SKM-1 treated with dmso at 0.1 percent for 144 hours (cell line): ENCODE measurements around the gene NUDT1.
A peak's percentile ranks its signal among the peaks of the same experiment; 100 is the strongest.

Experiments
- DNase-seq: peaks from one replicate; lab custom pipeline; 2025; ENCODE audit not compliant: unreplicated experiment; lab: John Stamatoyannopoulos, UW

The NUDT1 gene

GRCh38 chr7:2241580-2242540, at the start of gene NUDT1, which contains the start of gene MRM2:
Gene NUDT1 (plus strand): TSS chr7:2242226. CDS start chr7:2244575, 2,349 bp downstream.
Gene MRM2 (minus strand): TSS chr7:2242205. CDS start chr7:2242169, 36 bp downstream.
- peak; percentile 58 for DNase-seq

GRCh38 chr7:2192831-2193534, 49.0 kb upstream of the NUDT1 start:
- no peak for DNase-seq

GRCh38 chr7:2193575-2194305, 48.3 kb upstream of the NUDT1 start:
- DNase-seq, result no peak

GRCh38 chr7:2195400-2196246, 46.4 kb upstream of the NUDT1 start:
- no peak for DNase-seq

GRCh38 chr7:2196381-2197378, 45.3 kb upstream of the NUDT1 start:
- no peak for DNase-seq

GRCh38 chr7:2197436-2198155, 44.4 kb upstream of the NUDT1 start:
- DNase-seq, result no peak

- DNase-seq, result no peak
These were observed 43.8 kb upstream of the NUDT1 start for GRCh38 chr7:2198206-2198605.

- DNase-seq, result no peak
These were observed 43.3 kb upstream of the NUDT1 start for GRCh38 chr7:2198760-2199159.

GRCh38 chr7:2199528-2199927, 42.5 kb upstream of the NUDT1 start:
- DNase-seq, result no peak

GRCh38 chr7:2199956-2200583, 42.0 kb upstream of the NUDT1 start:
- no peak for DNase-seq

GRCh38 chr7:2200584-2200980, 41.4 kb upstream of the NUDT1 start:
- no peak for DNase-seq

- DNase-seq, result no peak
These were observed 40.9 kb upstream of the NUDT1 start for GRCh38 chr7:2201128-2201527.

GRCh38 chr7:2201686-2202360, 40.2 kb upstream of the NUDT1 start:
- no peak for DNase-seq

- no peak for DNase-seq
These were observed 39.7 kb upstream of the NUDT1 start for GRCh38 chr7:2202361-2202761.

GRCh38 chr7:2202901-2203765, 38.9 kb upstream of the NUDT1 start:
- no peak for DNase-seq

GRCh38 chr7:2203766-2204300, 38.2 kb upstream of the NUDT1 start:
- DNase-seq, result no peak
